MM.1S (cell line): ENCODE measurements around the gene TMEM119.

Experiments
- DNase-seq: peaks from one replicate; pipeline ENCODE4 v3.0.0-alpha.2; 2015
- H2AFZ ChIP-seq: fragments of 300-600 bp; sonication (generic); 2 replicates; pipeline ENCODE4 v1.6.0; 2016; ENCODE audit warnings: antibody characterized with exemption, low read length
- H3F3A ChIP-seq: fragments of 300-600 bp; sonication (generic); 2 replicates; pipeline ENCODE4 v1.6.1; 2016; ENCODE audit warnings: mild to moderate bottlenecking, antibody characterized with exemption, low read length, moderate library complexity, mixed read lengths; ENCODE audit not compliant: insufficient read depth
- H3K27ac ChIP-seq: fragments of 300-600 bp; sonication (generic); 2 replicates; pipeline ENCODE4 v1.5.1; 2016; ENCODE audit warnings: mild to moderate bottlenecking, low read length
- H3K27me3 ChIP-seq: fragments of 300-600 bp; sonication (generic); replicated peaks from 2 replicates; pipeline ENCODE4 v1.6.0; 2016; ENCODE audit warnings: low read length; ENCODE audit not compliant: insufficient read depth
- H3K36me3 ChIP-seq: fragments of 300-600 bp; sonication (generic); replicated peaks from 2 replicates; pipeline ENCODE4 v1.6.1; 2016; ENCODE audit warnings: mild to moderate bottlenecking, low read length, mixed read lengths; ENCODE audit not compliant: insufficient read depth
- H3K4me1 ChIP-seq: fragments of 300-600 bp; sonication (generic); 2 replicates; pipeline ENCODE4 v1.6.1; 2016; ENCODE audit warnings: low read length, mixed read lengths
- H3K4me2 ChIP-seq: fragments of 300-600 bp; sonication (generic); 2 replicates; pipeline ENCODE4 v1.6.0; 2016; ENCODE audit warnings: low read depth, low read length
- H3K4me3 ChIP-seq: fragments of 300-600 bp; sonication (generic); 2 replicates; pipeline ENCODE4 v1.5.1; 2016; ENCODE audit warnings: low read length, mixed read lengths
- H3K79me2 ChIP-seq: fragments of 300-600 bp; sonication (generic); 2 replicates; pipeline ENCODE4 v1.6.1; 2016; ENCODE audit warnings: mixed run types, low read length, mixed read lengths
- H3K9ac ChIP-seq: fragments of 300-600 bp; sonication (generic); 2 replicates; pipeline ENCODE4 v1.6.1; 2016; ENCODE audit warnings: low read length, mixed read lengths
- H3K9me2 ChIP-seq: fragments of 300-600 bp; sonication (generic); replicated peaks from 2 replicates; pipeline ENCODE4 v1.6.1; 2016; ENCODE audit warnings: mild to moderate bottlenecking, low read length, mixed read lengths; ENCODE audit not compliant: insufficient read depth
- H3K9me3 ChIP-seq: fragments of 300-600 bp; sonication (generic); replicated peaks from 2 replicates; pipeline ENCODE4 v1.6.1; 2016; ENCODE audit warnings: mild to moderate bottlenecking, low read length, mixed read lengths; ENCODE audit not compliant: insufficient read depth
- H4K20me1 ChIP-seq: fragments of 300-600 bp; sonication (generic); 2 replicates; pipeline ENCODE4 v1.6.1; 2016; ENCODE audit warnings: mild to moderate bottlenecking, low read length, moderate library complexity, mixed read lengths; ENCODE audit not compliant: insufficient read depth
- EZH2 ChIP-seq: fragments of 300-600 bp; sonication (generic); optimal IDR thresholded peaks from 2 replicates; pipeline ENCODE3; 2017; ENCODE audit warnings: low read depth, mild to moderate bottlenecking, antibody characterized with exemption, low read length, mixed read lengths
- EZH2phosphoT487 ChIP-seq: fragments of 300-600 bp; sonication (generic); IDR thresholded peaks from 2 replicates; pipeline ENCODE4 v1.6.1; 2018; ENCODE audit warnings: antibody characterized with exemption, low read length
- TF ChIP-seq, protein P1 (sequence below): fragments of 300-600 bp; sonication (generic); IDR thresholded peaks from 2 replicates; pipeline ENCODE4 v1.5.1; 2016; ENCODE audit warnings: antibody characterized with exemption, low read length, mixed read lengths

TMEM119 gene

DNA sequence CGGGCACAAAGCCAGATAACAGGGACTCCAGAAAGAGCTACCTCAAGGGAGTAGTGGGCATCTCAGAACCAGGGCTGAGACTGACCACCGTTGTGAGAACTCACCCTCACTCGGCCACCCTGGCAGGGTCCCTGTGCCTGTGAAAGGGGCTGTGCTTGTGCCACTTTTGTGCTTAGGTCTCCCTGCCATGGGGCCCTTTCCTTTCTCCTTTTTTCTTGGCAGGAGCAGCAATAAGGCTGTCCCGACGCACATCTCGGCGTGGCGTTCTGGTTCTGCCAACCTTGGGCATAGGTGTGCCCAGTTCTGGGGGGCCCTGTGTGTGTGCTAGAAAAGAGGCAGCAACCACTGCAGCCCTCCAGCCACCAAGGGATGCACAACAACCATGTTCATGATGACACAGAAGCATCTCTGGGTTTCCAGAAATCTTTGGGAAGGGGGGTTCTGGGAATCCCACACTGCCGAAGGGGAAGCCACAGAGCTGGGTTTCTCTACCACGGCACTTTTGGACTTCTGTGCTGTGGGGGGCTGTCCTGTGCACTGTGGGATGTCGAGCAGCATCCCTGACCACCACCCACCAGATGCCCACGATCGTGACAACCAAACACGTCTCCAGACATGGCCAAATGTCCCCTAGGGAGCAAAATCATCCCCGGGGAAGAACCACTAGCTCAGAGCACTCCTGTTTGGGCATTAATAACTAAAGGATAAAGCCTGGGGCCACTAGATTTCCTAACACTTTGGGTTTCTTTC, 13.1 kb upstream of the TMEM119 start:
- Histone ChIP-seq H3K9ac (no peak overlapping the region), H3K4me1 (peaks cover 5% of the 10 kb centered on the region), H3F3A (peaks cover 9% of the 10 kb centered on the region; the same call in 1 of the 2 replicates), H3K9me3 (no peaks in the 10 kb centered on the region), H3K36me3 (no peaks in the 10 kb centered on the region), H3K4me2 (no peak overlapping the region), H2AFZ (no peak overlapping the region), H3K27me3 (no peaks in the 10 kb centered on the region), H3K27ac (no peak overlapping the region), H4K20me1 (no peaks in the 10 kb centered on the region), H3K9me2 (no peaks in the 10 kb centered on the region), H3K4me3 (no peak overlapping the region), H3K79me2 (0 out of 2 replicates have a peak, but pooled peaks cover 5% of the 10 kb centered on the region)
- no peak for DNase-seq
- TF ChIP-seq EZH2 (no peak), EZH2phosphoT487 (no peak)
- TF ChIP-seq, protein P1, sequence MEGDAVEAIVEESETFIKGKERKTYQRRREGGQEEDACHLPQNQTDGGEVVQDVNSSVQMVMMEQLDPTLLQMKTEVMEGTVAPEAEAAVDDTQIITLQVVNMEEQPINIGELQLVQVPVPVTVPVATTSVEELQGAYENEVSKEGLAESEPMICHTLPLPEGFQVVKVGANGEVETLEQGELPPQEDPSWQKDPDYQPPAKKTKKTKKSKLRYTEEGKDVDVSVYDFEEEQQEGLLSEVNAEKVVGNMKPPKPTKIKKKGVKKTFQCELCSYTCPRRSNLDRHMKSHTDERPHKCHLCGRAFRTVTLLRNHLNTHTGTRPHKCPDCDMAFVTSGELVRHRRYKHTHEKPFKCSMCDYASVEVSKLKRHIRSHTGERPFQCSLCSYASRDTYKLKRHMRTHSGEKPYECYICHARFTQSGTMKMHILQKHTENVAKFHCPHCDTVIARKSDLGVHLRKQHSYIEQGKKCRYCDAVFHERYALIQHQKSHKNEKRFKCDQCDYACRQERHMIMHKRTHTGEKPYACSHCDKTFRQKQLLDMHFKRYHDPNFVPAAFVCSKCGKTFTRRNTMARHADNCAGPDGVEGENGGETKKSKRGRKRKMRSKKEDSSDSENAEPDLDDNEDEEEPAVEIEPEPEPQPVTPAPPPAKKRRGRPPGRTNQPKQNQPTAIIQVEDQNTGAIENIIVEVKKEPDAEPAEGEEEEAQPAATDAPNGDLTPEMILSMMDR, result no peak

DNA sequence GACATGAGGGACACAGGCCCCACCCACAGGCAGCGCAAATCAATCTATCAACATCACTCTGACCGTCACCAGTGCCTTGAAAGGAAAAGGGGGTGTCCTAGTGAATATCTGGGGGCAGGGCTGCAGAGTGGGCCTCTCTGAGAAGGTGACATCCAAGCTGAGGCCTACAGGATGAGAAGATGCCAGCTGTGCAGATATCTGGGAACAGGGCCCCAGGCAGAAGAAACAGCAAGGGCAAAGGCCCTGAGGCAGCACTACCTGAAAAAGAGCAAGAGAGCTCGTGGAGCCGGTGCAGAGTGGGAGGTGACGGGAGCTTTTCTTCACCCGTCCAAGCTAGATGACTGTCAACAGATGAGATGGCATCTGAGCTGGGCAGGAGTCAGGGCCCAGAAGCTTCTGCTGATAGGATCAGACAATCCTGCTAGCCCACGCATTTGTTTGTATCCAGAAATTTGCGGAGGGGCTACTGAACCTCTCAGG, 12.5 kb upstream of the TMEM119 start:
- H3K4me1 ChIP-seq, result no peaks in the 10 kb centered on the region
- no peaks in the 10 kb centered on the region for H3K79me2 ChIP-seq
- no peak overlapping the region for H3K9ac ChIP-seq
- H3K9me2 ChIP-seq, result no peaks in the 10 kb centered on the region
- H3K9me3 ChIP-seq, result no peaks in the 10 kb centered on the region
- peaks cover 5% of the 10 kb centered on the region; the same call in 1 of the 2 replicates for H3F3A ChIP-seq
- no peak for TF ChIP-seq EZH2phosphoT487
- TF ChIP-seq EZH2, result no peak
- TF ChIP-seq, protein P1, result no peak
- H3K27me3 ChIP-seq, result no peaks in the 10 kb centered on the region
- H4K20me1 ChIP-seq, result no peaks in the 10 kb centered on the region
- H3K4me3 ChIP-seq, result no peak overlapping the region
- no peak overlapping the region for H2AFZ ChIP-seq
- no peaks in the 10 kb centered on the region for H3K36me3 ChIP-seq
- no peak overlapping the region for H3K27ac ChIP-seq
- no peak overlapping the region for H3K4me2 ChIP-seq
- DNase-seq, result no peak

DNA sequence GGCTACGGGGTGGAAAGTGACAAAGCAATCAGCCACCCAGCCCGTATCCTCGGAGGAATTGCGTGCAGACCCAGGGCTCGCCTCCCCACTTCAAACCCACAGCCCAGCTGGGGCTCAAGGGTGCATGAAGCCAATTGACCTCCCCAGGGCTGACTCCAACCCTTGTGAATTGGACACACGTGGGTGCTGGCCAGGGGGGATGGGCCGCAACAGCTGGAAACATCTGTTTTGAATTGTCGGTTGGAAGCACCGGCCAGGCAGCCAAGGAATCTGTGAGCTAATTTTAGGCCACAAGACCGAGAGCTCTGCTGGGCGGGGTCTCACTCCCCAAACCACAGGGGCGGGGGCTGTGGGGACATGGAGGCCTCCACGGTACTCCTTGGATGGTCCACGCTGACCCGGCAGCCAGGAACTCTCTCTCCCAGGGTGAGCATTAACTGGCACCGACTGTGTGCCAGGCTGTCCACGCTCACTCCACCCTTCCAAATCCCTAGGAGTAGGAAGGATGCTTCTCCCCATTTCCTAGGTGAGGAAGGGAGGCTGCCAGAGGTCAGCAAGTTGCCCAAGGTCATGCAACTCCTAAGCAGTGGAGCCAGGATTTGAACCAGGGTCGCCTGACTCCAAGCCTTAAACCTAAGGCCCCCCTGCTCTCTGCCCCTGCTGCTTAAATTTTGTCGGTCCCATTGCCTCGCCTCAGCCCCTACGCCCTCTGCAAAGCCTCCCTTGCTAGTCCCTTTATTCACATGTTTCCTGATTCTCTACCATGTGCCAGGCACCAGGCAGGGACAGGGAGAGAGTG, 11.9 kb upstream of the TMEM119 start:
- no peak overlapping the region for H2AFZ ChIP-seq
- DNase-seq, result no peak
- no peaks in the 10 kb centered on the region for H3K4me1 ChIP-seq
- no peaks in the 10 kb centered on the region for H3K36me3 ChIP-seq
- H3K9me3 ChIP-seq, result no peaks in the 10 kb centered on the region
- no peak overlapping the region for H3K9ac ChIP-seq
- H3K4me2 ChIP-seq, result no peak overlapping the region
- H3K27ac ChIP-seq, result no peak overlapping the region
- H3K79me2 ChIP-seq, result no peaks in the 10 kb centered on the region
- H4K20me1 ChIP-seq, result no peaks in the 10 kb centered on the region
- H3K9me2 ChIP-seq, result no peaks in the 10 kb centered on the region
- H3K27me3 ChIP-seq, result no peaks in the 10 kb centered on the region
- TF ChIP-seq EZH2 (no peak), EZH2phosphoT487 (no peak)
- TF ChIP-seq, protein P1, result no peak
- 0 out of 2 replicates have a peak, but pooled peaks cover 5% of the 10 kb centered on the region for H3F3A ChIP-seq
- H3K4me3 ChIP-seq, result no peak overlapping the region
